Measurements from ENCODE around the gene FUT3. TPM values are rescaled to one million over a fixed set of nuclear protein-coding genes. Genes with fewer than 3 reads are reported as not detected.

The FUT3 gene
- total RNA-seq, 1 donor from 2014 or later = 1.4 TPM

- peaks cover 15% of the 10 kb centered on the region for H3K27me3 Mint-ChIP-seq (ENCODE audit: unreplicated experiment)
Observed at GRCh38 chr19:5808120-5808816, 43.0 kb downstream of the FUT3 start.

GRCh38 chr19:5806905-5807304, 44.3 kb downstream of the FUT3 start:
- peak overlapping the region; percentile 37 for H3K4me3 Mint-ChIP-seq (ENCODE audit: unreplicated experiment)

More at GRCh38 chr19:5808120-5808816, 43.0 kb downstream of the FUT3 start:
- no peak for DNase-seq (ENCODE audit: low spot score)
- Mint-ChIP-seq H3K27ac (ENCODE audit: unreplicated experiment) (no peak overlapping the region), H3K36me3 (ENCODE audit: low read depth, unreplicated experiment) (peaks cover 7% of the 10 kb centered on the region), H3K4me1 (ENCODE audit: unreplicated experiment) (no peaks in the 10 kb centered on the region), H3K9me3 (ENCODE audit: unreplicated experiment) (no peaks in the 10 kb centered on the region), H3K4me3 (ENCODE audit: unreplicated experiment) (no peak overlapping the region)
- no peak for TF ChIP-seq CTCF (IDR thresholded peaks at IDR 0.05; ENCODE audit: unreplicated experiment)

GRCh38 chr19:5806133-5806489, 45.1 kb downstream of the FUT3 start:
- peaks cover 7% of the 10 kb centered on the region for H3K36me3 Mint-ChIP-seq (ENCODE audit: low read depth, unreplicated experiment)
- H3K4me1 Mint-ChIP-seq (ENCODE audit: unreplicated experiment) = no peaks in the 10 kb centered on the region
- DNase-seq (ENCODE audit: low spot score) = no peak
- H3K27me3 Mint-ChIP-seq (ENCODE audit: unreplicated experiment) = peaks cover 23% of the 10 kb centered on the region
- H3K27ac Mint-ChIP-seq (ENCODE audit: unreplicated experiment) = no peak overlapping the region
- no peak overlapping the region for H3K4me3 Mint-ChIP-seq (ENCODE audit: unreplicated experiment)
- peak; percentile 3 for TF ChIP-seq CTCF (IDR thresholded peaks at IDR 0.05; ENCODE audit: unreplicated experiment)
- H3K9me3 Mint-ChIP-seq (ENCODE audit: unreplicated experiment) = no peaks in the 10 kb centered on the region

More at GRCh38 chr19:5806905-5807304, 44.3 kb downstream of the FUT3 start:
- no peak for DNase-seq (ENCODE audit: low spot score)
- Mint-ChIP-seq H3K27me3 (ENCODE audit: unreplicated experiment) (peaks cover 21% of the 10 kb centered on the region), H3K9me3 (ENCODE audit: unreplicated experiment) (no peaks in the 10 kb centered on the region), H3K27ac (ENCODE audit: unreplicated experiment) (no peak overlapping the region), H3K4me1 (ENCODE audit: unreplicated experiment) (no peaks in the 10 kb centered on the region), H3K36me3 (ENCODE audit: low read depth, unreplicated experiment) (peaks cover 7% of the 10 kb centered on the region)
- TF ChIP-seq CTCF (IDR thresholded peaks at IDR 0.05; ENCODE audit: unreplicated experiment) = no peak

GRCh38 chr19:5805462-5806132, 45.7 kb downstream of the FUT3 start:
- Mint-ChIP-seq H3K27me3 (ENCODE audit: unreplicated experiment) (peaks cover 26% of the 10 kb centered on the region), H3K9me3 (ENCODE audit: unreplicated experiment) (no peaks in the 10 kb centered on the region), H3K4me1 (ENCODE audit: unreplicated experiment) (no peaks in the 10 kb centered on the region), H3K36me3 (ENCODE audit: low read depth, unreplicated experiment) (peaks cover 7% of the 10 kb centered on the region), H3K4me3 (ENCODE audit: unreplicated experiment) (no peak overlapping the region), H3K27ac (ENCODE audit: unreplicated experiment) (no peak overlapping the region)
- peak; percentile 64 for TF ChIP-seq CTCF (IDR thresholded peaks at IDR 0.05; ENCODE audit: unreplicated experiment)
- peak; percentile 92 for DNase-seq (ENCODE audit: low spot score)

All from endothelial cell (in vitro differentiated cells).